ENCODE data around the gene SLC30A5.

GRCh38 chr5:69167929-69168328 is 74.1 kb downstream of the SLC30A5 start:
- TF ChIP-seq MYC (IDR thresholded peaks at IDR 0.05; ENCODE audit: low read depth, low read length) = no peak
- no peak for TF ChIP-seq POLR2AphosphoS5 (IDR thresholded peaks at IDR 0.05; ENCODE audit: insufficient read depth, low read depth, low read length)
- no peak for TF ChIP-seq POLR2A (IDR thresholded peaks at IDR 0.05; ENCODE audit: low read depth, low read length)
- TF ChIP-seq, protein P1, sequence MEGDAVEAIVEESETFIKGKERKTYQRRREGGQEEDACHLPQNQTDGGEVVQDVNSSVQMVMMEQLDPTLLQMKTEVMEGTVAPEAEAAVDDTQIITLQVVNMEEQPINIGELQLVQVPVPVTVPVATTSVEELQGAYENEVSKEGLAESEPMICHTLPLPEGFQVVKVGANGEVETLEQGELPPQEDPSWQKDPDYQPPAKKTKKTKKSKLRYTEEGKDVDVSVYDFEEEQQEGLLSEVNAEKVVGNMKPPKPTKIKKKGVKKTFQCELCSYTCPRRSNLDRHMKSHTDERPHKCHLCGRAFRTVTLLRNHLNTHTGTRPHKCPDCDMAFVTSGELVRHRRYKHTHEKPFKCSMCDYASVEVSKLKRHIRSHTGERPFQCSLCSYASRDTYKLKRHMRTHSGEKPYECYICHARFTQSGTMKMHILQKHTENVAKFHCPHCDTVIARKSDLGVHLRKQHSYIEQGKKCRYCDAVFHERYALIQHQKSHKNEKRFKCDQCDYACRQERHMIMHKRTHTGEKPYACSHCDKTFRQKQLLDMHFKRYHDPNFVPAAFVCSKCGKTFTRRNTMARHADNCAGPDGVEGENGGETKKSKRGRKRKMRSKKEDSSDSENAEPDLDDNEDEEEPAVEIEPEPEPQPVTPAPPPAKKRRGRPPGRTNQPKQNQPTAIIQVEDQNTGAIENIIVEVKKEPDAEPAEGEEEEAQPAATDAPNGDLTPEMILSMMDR (IDR thresholded peaks at IDR 0.05; ENCODE audit: extremely low read depth in 1 of 2, insufficient read depth in 1 of 2, low read depth in 1 of 2, low read length in 2 of 2) = no peak

Measured in endothelial cell of umbilical vein (primary cell).